GM21515 (cell line): ENCODE results near the gene FBXL4.
"Not testable (repeated sequence)": the region's sequence is repeated elsewhere in the genome, so short reads cannot be mapped to it uniquely, and the experiment has no call there.

Source experiments
- ATAC-seq: cut with Tn5 transposase; IDR thresholded peaks from one replicate; pipeline ENCODE4 v1.9.1; 2021; ENCODE audit not compliant: unreplicated experiment

FBXL4 gene

DNA sequence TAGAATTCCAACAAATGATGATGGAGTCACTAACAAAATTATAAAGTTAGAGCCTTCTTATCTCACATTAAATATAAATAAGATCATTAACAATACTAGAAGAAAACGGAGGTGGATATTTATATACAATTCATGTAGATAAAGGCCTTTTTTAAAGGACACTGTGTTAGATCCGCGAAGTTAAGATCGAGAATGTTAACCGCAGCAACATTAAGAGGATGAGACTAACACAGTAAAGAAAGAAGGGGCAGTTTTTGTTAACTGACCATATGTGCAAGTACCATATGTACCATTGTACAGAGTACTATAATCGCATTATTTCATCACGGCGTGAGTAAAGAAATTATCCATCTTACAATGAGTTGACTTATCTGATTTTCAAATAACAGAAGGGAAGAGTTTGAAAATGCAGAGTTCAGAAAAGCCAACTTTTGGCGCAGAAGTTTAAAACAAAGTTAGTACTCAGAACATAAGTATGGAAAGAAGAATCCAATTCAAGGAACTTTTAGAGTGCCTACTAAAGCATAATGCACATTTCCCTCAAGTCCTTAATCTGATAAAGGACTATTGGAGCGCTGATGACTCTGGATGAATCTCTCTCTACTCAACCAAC lies 1.4 kb downstream of the FBXL4 start:
- no peak for ATAC-seq

- ATAC-seq: no peak
These were observed 2.2 kb downstream of the FBXL4 start for GRCh38 chr6:98945311-98946115.

DNA sequence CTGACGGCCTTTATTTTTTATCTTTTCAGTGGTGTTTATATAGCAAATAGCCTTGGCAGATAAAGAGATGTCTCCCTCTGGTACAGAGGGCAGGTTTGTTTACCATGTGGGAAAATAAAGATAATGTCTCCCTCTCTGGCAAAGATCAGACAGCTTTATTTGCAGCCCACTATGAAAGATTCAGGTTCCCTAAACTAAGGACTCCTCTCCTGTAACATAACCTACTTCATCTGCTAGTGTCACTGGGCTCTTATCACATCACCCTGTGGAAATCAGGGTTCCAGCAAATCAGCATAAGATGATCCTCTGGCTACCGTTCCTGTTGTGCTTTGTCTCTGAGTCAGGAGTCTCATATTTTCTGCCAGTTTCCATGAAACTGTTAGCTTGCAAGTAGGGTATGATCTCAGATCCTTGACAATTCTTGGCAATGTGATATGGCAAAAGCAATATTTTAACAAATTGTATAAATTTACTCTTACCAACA lies 3.1 kb downstream of the FBXL4 start:
- no peak for ATAC-seq

DNA sequence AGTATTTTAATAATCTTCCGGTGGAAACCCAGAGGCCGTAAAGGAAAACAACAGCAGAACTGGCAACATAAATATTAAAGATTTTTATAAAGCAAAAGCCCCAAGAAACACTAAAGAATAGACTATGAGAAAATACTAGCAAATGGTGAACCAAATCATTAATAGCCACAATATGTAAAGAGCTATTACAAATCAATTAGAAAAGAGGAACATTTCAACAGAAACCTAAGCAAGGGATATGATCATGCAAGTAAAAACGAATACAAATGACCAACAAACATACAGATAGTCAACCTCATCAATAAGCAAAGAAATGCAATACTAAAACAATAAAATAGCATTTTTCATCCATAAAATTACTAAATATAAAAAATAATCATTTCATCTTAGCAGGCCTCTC lies 3.6 kb downstream of the FBXL4 start:
- ATAC-seq: no peak

DNA sequence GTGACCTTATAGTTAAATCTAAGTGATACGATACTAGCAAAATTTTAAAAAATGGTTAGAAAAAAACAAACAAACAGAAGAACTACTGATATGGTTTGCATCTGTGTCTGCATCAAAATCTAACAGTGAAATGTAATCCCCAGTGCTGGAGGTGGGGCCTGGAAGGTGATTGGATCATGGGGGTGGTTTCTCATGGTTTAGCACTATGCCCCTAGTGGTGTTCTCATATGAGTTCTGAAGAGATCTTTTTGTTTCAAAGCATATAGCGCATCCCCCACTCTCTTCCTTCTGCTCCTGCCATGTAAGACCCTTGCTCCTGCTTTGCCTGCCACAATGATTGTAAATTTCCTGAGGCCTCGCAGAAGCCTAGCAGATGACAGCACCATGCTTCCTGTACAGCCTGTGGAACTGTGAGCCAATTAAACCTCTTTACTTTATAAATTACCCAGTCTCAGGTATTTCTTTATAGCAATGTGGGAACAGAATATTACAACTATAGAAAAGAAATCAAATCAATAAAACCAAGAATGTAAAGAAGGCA lies 5.4 kb downstream of the FBXL4 start:
- no peak for ATAC-seq

DNA sequence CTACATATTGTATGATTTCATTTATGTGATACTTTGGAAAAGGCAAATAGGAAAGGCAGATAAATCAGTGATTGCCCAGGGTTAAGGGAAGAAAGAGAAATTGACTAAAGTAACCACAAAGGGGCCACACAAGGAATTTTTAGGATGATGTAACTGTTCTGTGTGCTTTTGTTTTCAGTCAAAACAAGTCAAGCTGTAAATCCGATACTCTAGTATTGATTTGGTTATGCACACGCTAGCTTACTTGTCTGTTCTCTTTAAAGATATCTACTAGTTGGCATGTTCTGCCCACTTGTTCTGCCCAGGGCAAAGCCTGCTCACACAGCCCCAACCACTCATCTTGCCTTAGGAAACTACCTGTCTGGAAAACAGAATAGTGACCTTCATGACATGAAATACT lies 6.4 kb downstream of the FBXL4 start:
- no peak for ATAC-seq

GRCh38 chr6:98937351-98937750 lies 10.4 kb downstream of the FBXL4 start:
- no peak for ATAC-seq

- ATAC-seq: no peak
These were observed 15.4 kb downstream of the FBXL4 start for GRCh38 chr6:98932381-98932780.

DNA sequence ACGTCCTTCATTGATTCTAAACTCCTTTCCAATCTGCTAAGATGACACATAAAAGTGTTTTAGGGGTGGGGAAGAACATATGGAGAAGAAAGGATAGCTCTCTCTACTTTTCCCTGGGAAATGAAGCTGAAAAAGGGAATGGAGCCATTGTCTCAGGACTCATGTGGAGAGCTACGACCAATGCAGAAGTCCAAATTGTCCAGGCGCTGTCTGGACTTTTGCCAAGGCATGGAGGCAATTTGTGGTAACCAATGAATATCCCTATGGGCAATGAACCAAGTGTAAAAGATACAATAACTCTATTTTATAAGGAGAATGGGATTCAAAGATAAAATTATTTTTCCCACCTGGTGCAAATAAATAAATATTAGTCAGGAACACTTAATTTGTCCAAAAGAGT lies 16.1 kb downstream of the FBXL4 start:
- no peak for ATAC-seq

DNA sequence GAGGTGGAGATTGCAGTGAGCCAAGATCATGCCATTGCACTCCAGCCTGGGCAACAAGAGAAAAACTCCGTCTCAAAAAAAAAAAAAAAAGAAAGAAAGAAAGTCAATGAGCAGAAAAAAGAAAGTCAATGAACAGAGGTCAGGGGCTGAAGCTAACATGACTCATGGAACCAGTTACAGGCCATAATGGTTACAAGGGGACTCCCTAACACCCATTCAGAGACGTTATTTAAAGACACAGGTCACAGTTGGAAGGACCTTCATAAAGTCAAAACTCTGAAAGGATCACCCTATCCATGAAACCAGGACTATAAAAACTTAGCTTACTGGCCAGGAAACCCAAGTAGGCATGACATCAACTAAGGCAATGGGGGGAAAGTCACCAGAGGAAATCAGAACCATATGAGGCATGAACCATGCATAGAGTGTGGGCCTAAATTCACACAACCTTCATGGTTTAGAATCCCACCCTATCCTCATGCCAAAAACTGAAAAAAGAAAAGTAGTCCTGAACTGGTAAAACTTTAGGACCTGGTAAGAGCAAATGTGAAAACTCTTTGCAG lies 18.2 kb downstream of the FBXL4 start:
- ATAC-seq: no peak

DNA sequence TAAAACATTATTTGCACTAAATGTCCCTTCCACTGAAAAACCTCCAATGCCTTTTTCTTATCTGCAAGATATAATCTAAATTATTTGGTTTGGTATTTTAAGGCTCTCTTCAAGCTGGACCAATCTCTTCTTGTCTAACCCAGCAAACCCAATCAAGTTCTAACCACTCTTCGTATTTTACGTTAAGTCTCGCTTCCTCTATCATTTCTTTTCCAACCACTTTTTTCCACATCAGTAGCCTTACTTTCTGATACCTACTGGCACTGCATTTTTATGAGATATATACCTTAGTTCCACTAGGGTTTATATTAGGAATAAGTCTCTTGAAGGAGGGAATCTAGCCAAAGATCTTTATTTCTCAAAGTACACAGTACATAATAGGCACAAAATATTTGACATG lies 19.1 kb downstream of the FBXL4 start:
- ATAC-seq: no peak

GRCh38 chr6:98927534-98927933 lies 20.2 kb downstream of the FBXL4 start:
- no peak for ATAC-seq

GRCh38 chr6:98925831-98926230 lies 21.9 kb downstream of the FBXL4 start:
- ATAC-seq: no peak

GRCh38 chr6:98924647-98925046 lies 23.1 kb downstream of the FBXL4 start:
- no peak for ATAC-seq

DNA sequence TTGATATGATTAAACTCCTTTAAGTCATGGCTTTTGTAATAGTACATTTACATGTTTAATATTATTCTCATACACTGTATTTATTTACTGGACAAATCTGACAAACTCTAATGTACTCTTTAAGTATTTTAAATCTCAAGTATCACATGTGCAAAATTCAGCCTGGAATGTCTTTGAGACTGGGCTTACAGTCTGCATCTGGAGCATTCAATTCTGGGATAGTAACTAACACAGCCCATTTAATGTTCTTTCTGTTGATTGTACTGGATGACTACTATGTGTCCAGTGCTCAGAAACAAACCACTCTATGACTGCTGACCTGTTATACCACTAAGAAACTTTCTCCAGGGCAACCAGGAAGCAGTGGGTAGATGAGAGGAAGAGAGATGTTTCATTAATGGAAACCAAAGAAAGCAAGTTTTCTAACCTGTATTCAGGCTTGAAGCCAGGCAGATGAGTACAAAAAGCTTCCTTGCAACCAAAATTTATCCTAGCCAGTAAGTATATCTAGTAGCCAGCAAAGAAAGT lies 26.8 kb downstream of the FBXL4 start:
- ATAC-seq: peak; percentile 84

DNA sequence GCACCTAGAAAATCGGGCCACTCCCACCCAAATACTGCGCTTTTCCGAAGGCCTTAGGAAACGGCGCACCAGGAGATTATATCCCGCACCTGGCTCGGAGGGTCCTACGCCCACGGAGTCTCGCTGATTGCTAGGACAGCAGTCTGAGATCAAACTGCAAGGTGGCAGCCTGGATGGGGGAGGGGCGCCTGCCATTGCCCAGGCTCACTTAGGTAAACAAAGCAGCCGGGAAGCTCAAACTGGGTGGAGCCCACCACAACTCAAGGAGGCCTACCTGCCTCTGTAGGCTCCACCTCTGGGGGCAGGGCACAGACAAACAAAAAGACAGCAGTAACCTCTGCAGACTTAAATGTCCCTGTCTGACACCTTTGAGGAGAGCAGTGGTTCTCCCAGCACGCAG lies 36.8 kb downstream of the FBXL4 start:
- not testable (repeated sequence) for ATAC-seq

GRCh38 chr6:98909236-98909635 lies 38.5 kb downstream of the FBXL4 start:
- no peak for ATAC-seq

DNA sequence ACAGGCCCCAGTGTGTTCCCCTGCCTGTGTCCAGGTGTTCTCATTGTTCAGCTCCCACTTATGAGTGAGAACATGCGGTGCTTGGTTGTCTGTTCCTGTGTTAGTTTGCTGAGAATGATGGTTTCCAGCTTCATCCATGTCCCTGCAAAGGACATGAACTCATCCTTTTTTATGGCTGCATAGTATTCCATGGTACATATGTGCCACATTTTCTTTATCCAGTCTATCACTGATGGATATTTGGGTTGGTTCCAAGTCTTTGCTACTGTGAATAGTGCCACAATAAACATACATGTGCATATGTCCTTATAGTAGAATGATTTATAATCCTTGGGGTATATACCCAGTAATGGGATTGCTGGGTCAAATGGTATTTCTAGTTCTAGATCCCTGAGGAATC lies 41.4 kb downstream of the FBXL4 start:
- ATAC-seq: not testable (repeated sequence)

- no peak for ATAC-seq
These were observed 42.0 kb downstream of the FBXL4 start for GRCh38 chr6:98905759-98906158.

DNA sequence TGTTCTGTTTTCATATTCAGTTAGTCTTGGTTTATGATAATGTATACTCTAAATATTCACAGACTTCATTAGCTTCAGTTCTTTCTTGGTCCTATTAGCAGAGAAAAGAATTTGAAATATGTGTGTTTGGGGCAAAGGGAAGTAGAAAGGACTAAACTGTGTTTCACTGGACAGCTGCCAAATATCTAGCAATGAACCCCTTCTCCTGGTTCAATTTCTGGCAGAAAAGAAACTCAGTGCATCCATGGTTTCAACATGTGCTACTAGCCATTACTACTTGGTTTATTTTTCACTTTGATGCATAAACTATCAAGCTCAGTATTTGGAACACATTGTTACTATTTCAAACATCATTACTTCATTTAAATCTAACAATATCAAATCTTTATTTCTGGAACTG lies 43.6 kb downstream of the FBXL4 start:
- ATAC-seq: no peak

GRCh38 chr6:98900706-98901105 lies 47.0 kb downstream of the FBXL4 start:
- no peak for ATAC-seq

GRCh38 chr6:98894810-98895209 lies 52.9 kb downstream of the FBXL4 start:
- ATAC-seq: no peak
